HG02759 (cell line): ENCODE data around the gene SUFU.
A peak's percentile ranks its signal among the peaks of the same experiment; 100 is the strongest.

Experiments
- ATAC-seq: cut with Tn5 transposase; IDR thresholded peaks from one replicate; pipeline ENCODE4 v1.9.1; 2021; ENCODE audit warnings: mild to moderate bottlenecking, moderate library complexity; ENCODE audit not compliant: unreplicated experiment

SUFU gene

DNA sequence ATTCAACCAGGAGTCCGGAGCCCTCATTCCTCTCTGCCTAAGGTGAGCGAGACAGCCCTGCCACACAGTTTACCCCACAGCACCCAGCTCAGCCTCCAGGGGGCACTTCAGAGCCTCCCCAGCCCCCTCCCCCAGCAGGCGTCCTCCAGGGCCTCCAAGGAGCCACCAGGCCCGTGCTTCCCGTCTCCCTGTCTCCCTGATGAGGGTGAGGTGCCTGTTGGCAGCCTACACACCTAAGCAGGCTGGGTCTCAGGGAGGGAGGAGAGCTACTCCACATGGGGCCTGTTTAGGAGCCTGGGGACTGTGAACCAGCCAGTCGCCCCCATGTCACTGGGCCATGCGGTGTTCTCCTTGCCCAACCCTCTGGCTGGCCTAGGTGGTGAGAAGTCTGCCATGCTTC lies 111.6 kb downstream of the SUFU start:
- ATAC-seq, result no peak

DNA sequence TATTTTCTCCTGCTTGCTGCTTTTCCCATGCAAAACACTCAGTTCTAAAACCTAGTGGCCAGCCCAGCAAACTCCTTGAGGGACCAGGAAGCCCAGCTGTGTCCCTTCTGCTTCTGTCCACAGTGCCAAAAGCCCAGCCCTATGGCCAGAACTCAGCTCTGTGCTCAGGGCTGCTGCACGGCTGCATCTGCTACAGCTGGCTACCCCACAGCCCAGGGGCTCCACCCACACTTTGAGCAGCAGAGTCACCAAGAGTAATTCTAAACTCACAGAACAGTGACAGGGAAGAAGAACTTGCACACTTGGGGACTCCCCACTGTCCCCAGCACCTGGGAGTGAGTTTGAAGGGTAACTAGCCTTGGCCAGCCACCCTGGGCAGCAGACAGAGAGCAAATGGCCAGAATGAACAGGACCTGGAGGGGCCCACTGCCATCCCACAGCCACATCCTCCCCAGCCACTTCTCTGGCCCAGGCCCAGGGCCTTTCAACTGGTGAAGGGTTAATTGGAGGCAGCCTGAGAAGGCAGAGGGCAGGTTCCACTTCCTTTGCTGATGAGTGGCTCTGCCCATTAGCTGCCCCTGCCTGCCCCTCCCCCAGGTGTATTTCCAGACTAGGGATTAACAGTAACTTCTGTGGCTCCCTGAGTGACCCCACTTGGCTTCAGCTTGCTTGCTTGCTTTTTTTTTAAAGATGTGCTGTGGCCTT lies 112.4 kb downstream of the SUFU start:
- ATAC-seq, result peak; percentile 73

GRCh38 chr10:102617041-102617440 lies 113.3 kb downstream of the SUFU start:
- ATAC-seq, result no peak

- ATAC-seq, result no peak
Observed at GRCh38 chr10:102617816-102618215, 114.0 kb downstream of the SUFU start.

GRCh38 chr10:102619281-102619981 lies 115.7 kb downstream of the SUFU start:
- no peak for ATAC-seq

GRCh38 chr10:102620138-102620590 lies 116.4 kb downstream of the SUFU start:
- ATAC-seq, result no peak

DNA sequence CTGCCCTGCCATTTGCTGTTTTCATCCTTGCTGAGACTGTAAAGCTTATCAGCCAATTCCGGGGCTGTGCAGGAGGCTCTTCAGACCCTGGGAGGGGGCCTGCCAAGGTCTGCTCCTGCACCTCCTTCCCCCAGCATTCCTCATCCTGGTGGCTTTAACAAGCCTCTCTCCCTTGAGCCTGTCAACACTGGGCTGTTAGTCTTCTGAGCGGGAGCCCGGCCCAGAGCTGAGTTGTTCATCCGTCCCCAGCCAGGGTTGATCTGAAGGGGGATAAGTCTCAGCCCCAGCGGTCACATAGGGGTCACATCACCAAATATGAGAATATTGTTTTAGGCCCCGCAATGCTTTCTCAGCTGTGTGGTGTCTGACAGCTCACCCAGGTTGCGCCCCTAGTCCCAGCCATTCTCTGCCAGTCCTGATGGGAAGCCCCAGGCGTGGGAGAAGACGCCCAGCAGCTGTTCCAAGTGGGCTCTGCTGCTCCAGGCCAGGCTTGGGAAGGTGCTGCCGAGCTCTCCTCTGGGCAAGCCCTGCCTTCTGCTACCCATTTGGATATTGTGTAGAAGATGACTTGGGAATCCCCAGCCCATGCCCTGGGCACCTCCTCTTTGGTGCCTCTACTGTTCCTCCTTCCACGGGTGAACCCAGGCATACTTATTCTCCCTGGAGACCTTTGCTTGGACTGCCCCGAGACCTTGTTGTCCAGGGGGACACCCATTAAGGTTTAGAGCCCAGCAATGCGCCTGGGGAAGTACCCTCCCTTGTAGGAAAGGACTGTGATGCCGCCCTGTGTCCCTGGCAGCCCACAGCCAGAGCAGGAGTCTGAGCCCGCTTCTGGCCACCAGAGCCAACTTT lies 117.0 kb downstream of the SUFU start:
- ATAC-seq, result no peak

DNA sequence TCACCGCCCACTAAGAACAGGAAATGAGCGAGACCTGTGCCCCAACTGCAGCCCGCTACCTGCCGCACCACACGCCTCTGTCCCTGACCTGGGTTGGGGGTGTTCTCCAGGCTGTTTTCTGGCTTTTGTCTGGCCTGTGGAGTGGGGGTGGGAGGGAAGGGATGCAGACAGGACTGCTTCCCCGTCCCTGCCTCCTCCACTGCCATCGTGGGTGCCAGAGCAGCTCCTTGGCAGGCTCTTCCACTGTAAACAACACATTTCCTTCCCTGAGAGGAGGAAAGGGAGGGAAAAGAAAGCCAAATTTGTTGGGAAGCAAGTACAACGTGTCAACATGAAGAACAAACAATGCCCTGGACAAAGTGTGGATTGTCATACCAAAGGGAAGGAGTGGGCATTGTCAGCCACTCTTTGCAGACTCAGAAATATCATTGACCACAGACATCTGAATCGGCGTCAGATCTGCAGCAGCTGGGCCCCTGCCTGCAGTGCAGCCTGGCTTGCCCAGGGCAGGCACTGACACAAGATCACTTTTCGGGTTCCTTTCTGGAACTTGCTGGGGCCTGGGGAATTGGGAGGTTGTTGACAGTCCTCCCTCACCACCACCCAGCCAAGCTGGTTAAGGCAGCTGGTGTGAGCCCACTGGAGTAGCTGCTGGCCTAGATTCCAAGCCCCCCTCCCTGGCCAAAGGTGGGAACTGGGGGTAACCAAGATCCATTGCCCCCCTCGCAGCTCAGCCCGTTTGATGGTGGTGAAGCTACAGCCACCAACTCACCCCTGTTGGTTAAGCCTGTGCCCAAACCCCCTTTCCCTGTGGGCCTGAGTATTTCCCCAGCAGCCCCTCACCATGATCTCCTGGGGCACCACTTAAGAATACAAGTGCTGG lies 117.9 kb downstream of the SUFU start:
- no peak for ATAC-seq

- ATAC-seq, result no peak
Observed at GRCh38 chr10:102624094-102624493, 120.3 kb downstream of the SUFU start.

DNA sequence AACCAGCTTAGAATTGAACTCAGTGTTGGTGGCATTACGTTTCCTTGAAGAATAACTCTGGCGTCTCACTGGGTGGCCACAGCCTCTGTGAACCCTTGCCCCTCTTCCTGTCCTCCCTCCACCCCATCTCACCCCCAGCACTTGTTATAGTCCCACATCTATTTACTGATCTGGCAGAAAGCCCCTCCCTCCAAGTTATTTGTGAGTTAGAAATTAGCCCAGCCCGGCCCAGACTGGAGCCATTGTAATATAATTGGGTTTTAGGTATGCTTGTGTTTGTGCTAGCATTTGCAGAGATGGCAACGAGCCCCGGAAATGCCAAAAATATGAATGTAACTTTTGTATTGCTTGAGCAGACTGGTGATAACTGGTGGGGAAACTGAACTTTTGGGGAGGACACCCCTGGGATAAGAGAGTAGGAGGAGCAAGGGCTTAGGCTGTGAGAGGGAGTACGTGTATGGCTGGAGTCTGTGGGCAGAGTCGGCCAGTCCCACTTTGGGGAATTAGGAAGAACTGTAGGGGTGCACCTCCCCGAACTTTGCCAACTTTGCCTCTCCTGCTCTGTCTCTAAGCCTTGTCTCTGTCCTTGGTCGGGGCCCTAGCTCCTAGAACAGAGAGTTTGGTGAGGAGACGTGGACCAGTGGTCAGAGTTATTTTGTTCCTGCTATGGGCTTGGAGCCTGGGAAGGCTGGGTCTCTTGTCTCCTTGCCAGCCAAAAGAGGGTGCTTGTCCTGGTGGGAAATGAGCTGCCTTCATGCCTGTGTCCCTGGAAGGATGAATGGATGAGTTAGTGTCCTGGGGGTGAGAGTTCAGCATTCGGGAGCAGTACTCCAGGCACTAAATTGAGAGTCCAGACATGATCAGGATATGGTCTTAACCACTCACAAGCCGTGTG lies 121.2 kb downstream of the SUFU start:
- ATAC-seq, result no peak

DNA sequence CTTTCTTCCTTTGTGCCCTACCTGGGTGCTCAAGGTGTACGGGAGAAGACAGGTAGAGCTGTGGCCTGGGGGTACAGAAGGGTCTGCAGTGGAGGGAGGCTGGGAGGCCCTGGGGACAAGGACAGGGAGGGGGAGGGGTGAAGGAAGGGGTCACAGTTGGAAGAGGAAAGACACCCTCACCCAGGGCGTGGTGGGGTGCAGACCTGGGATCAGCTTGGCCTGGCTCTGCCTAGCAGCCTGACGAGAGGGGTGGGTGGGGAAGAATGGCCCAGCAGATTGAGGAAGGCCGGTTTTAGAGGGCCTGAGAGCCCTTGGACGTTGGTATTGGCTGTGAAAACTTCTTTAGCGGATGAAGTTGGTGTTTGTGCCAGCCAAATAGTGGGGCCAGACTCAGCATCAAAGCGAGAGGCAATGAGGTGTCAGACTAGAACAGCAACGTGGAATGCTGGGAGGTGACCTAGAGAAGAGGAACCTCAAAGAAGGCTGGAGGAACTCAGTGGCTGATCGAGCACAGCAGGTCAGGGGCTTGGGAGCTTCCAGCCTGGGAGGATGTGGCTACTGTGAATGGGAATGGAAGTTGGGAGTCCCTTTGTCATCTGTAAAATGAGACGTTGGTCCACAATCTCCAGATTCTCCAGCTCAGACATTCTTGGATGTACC lies 122.4 kb downstream of the SUFU start:
- ATAC-seq, result no peak

GRCh38 chr10:102627291-102627735 lies 123.5 kb downstream of the SUFU start:
- no peak for ATAC-seq

- ATAC-seq, result no peak
Observed at GRCh38 chr10:102627736-102628293, 124.0 kb downstream of the SUFU start.

DNA sequence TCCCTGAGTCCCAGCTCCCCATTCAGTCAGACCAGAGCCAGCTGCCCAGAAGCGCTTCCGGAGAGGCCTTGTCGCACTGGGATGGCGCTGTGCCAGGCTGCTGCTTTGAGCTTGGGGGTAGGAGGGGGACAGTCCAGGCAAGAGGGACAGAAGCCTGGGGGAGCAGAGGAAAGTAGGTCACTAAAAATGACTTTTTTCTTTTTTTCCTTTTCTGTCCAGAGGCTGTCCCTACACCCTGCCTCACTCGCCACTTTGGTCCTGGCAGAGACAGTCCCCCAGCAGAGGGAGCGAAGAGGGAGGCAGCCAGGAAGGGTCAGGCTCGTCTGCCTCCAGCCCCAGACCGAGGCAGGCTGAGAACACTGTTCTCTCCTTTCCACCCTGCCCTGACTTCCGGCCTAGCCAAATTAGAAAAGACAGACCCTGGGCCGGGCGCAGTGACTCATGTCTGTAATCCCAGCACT lies 124.7 kb downstream of the SUFU start:
- no peak for ATAC-seq

- no peak for ATAC-seq
Observed at GRCh38 chr10:102629661-102630614, 126.2 kb downstream of the SUFU start.

DNA sequence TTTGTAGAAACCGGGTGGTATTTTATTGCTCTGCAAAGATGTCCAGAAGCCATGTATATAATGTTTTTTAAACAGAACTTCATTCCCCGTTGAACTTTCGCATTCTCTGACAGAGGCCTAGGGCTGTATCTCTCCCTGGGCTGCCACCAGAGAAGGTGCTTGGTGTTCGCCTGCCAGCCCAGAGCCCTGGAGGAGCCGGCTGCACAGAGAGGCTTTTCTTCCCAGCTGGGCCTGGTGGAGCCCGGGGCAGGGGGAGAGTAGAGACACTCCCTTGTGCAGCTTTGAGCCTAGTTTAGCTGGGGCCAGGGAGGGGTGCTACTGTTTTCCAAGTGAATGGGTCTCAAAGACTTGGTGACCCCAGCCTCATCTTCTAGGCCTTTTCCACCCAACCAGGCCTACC lies 126.9 kb downstream of the SUFU start:
- ATAC-seq, result no peak
